MM.1S (cell line): ENCODE results near the gene DIAPH3.

Experiments used
- CTCF ChIP-seq: fragments of 300-600 bp; sonication (generic); IDR thresholded peaks from 2 replicates; pipeline ENCODE4 v1.5.1; 2016; ENCODE audit warnings: antibody characterized with exemption, low read length, mixed read lengths
- EZH2 ChIP-seq: fragments of 300-600 bp; sonication (generic); optimal IDR thresholded peaks from 2 replicates; pipeline ENCODE3; 2017; ENCODE audit warnings: low read depth, mild to moderate bottlenecking, antibody characterized with exemption, low read length, mixed read lengths
- EZH2phosphoT487 ChIP-seq: fragments of 300-600 bp; sonication (generic); IDR thresholded peaks from 2 replicates; pipeline ENCODE4 v1.6.1; 2018; ENCODE audit warnings: antibody characterized with exemption, low read length

- TF ChIP-seq CTCF = no peak
- no peak for TF ChIP-seq EZH2
- TF ChIP-seq EZH2phosphoT487 = no peak
Measured at GRCh38 chr13:60135344-60135743, 28.4 kb downstream of the DIAPH3 start.
